HG03342 (cell line): ENCODE results near the gene KCNJ11.
A peak's percentile ranks its signal among the peaks of the same experiment; 100 is the strongest.

Experiments used
- ATAC-seq: cut with Tn5 transposase; IDR thresholded peaks from one replicate; pipeline ENCODE4 v1.9.1; 2021; ENCODE audit warnings: mild to moderate bottlenecking, moderate library complexity; ENCODE audit not compliant: unreplicated experiment

KCNJ11 gene

GRCh38 chr11:17369094-17369493 lies 19.4 kb downstream of the KCNJ11 start:
- ATAC-seq = no peak

- no peak for ATAC-seq
Observed at GRCh38 chr11:17368551-17368950, 19.9 kb downstream of the KCNJ11 start.

DNA sequence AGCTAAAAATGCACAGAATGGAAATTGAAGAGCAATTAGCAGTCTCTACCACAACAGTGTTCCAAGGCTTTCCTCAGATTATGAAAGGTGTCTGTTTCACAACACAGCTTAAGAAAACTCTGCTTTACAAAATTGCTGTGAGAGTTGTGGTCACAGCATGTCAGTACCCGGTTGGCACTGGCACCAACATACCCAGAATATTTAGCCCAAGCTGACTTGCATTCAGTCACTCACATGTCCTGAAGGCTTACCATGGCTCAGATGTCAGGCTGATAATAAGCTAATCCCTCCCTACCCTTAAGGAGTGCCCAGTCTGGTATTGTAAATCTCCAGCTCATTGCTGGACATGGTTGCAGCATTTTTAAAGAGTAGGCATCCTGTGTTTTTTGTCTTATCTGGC lies 22.0 kb downstream of the KCNJ11 start:
- ATAC-seq = no peak

- peak; percentile 42 for ATAC-seq
Observed at GRCh38 chr11:17354601-17354991, 33.9 kb downstream of the KCNJ11 start.

DNA sequence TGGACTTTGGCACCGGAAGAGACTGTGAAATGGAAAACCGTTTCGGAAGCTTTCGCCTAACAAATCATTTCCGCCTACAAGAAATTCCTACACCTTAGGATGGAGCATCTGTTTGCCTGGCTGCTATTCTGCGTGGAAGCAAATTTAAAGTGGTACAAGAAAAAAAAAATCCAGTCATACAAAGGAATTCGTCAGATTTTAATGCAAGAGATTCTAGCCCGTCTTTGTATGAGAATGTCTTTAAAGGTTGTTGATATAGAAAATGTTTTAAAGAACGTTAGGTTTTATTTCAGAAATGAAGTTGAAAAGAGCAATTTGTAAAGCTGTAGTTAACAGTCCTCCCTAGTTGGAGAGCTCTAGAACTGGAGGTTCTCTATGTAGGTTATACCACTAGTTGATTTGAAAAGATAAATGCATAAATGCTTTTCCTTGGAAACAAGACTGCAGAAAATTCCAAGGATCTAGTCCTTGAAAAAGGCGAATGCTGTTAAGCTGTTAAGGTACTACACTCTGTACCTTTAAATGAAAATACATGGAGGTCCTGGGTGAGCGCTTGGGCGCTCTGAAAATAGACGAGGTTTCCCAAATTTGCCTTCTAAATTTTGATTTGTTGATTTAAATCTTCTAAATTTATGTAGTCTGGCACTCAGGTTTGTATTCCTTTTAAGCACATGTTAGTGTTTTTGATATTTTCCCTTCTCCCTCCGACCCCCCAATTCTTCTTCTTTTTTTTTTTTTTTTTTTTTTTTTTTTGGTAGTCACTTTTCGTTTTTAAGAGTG lies 34.4 kb downstream of the KCNJ11 start:
- ATAC-seq = no peak

- ATAC-seq = peak; percentile 39
Observed at GRCh38 chr11:17352950-17353820, 35.3 kb downstream of the KCNJ11 start.

DNA sequence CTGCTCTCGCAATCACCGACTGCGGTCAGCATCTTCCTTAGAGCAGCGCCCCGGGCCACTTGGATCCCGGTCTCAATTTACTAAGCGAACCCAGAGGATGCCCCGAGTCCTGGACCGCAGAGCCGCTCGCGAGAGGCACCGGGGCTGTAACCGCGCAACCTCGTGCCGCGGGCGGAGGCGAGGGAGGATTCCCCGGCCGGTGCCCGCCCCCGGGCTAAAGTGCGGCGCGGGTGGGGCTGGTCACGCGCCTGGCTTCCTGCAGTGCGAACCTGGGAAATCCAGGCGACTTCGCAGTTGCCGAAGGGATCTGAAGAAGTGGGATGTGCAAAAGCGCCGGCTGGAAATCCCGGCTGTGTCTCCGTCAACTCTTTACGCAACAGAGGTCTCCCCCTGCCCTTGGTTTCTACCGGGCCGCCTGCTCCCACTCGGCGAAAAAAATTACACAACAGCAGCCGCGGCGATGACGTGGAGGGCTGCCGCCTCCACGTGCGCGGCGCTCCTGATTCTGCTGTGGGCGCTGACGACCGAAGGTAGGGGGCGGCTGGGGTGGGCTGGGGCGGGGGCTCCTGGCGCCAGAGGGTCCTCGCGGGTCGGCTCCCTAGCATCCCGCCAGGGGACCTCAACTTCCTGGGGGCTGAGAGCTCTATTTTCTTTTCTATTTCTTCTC lies 36.8 kb downstream of the KCNJ11 start, which contains the start of gene NCR3LG1:
Gene NCR3LG1, plus strand, starts transcription at position 291 of the 667 bp plus-strand sequence. Its CDS starts 170 bp downstream, at position 461.
- no peak for ATAC-seq

GRCh38 chr11:17351172-17351509 lies 37.3 kb downstream of the KCNJ11 start:
- ATAC-seq = no peak

- ATAC-seq = no peak
Observed at GRCh38 chr11:17350455-17351171, 37.8 kb downstream of the KCNJ11 start.

DNA sequence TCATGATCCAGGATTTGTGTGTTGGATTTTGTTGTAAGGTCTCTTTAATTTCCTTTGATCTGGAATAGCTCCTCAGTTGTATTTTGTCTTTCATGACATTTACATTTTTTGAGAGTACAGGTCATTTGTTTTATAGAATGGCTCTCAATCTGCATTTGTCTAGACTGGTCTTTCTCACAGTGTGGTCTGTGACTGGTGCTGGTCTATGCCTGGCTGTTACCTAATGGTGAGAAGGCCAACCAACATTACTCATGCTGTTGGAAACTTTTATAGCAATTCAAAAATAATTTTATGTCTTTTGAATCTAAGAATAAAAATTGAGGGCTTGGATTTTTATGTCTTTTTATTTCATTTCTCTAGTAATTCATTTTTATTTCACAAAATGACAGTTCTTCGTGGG lies 40.8 kb downstream of the KCNJ11 start:
- no peak for ATAC-seq

GRCh38 chr11:17343907-17344306 lies 44.6 kb downstream of the KCNJ11 start:
- ATAC-seq = no peak

GRCh38 chr11:17343257-17343656 lies 45.2 kb downstream of the KCNJ11 start:
- no peak for ATAC-seq
